ENCODE measurements around the gene ZCCHC14. TPM values are rescaled to one million over a fixed set of nuclear protein-coding genes. Genes with fewer than 3 reads are reported as not detected.

The ZCCHC14 gene
- total and polyA plus RNA-seq, 8 donors = 23.4 to 38.7 (median 31.4) TPM

DNA sequence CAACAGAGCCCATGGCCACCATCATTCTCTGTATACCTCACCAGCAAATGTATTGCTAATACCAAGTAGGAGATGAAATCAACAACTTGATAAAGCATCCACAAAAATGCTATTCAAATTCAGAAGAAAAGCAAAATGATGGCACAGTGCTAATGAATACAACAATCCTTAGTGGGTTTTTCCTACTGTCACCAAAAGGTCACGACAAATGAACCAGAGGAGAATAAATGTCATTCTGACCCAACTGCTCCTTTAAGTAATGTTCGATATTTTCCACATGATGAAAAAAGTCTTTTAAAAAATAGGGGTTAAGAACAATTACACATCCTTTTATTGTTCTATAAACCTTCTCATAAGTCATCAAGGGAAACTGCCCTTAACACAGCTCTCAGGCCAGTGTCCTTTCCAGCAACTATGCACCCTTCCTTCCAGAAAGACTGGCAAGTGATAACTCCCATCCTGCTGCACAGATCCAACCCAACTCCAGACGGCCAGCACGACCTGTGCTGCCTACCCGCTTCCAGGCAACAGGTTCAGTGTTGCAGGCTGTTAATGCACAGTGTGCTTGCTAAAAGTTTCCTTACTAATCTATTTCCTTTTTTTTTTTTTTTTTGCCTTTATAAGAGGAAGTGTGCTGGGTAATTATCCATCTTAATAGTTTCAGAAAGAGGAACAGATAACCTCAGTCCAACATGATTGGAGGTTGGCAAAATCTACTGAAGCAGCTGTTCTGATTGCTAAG is 124.6 kb downstream of the ZCCHC14 start:
- ATAC-seq (no peak), DNase-seq (peak in 1 of 4 donors; percentile 24)
- Histone ChIP-seq H3K36me3 (peaks cover 0 to 6% of the 10 kb centered on the region in 2 donors), H3K27me3 (no peaks in the 10 kb centered on the region), H3K4me3 (no peak overlapping the region), H3K27ac (no peak overlapping the region), H3K4me1 (peaks cover 4 to 21% of the 10 kb centered on the region in 2 donors), H3K9me3 (no peaks in the 10 kb centered on the region)
- TF ChIP-seq, protein P1, sequence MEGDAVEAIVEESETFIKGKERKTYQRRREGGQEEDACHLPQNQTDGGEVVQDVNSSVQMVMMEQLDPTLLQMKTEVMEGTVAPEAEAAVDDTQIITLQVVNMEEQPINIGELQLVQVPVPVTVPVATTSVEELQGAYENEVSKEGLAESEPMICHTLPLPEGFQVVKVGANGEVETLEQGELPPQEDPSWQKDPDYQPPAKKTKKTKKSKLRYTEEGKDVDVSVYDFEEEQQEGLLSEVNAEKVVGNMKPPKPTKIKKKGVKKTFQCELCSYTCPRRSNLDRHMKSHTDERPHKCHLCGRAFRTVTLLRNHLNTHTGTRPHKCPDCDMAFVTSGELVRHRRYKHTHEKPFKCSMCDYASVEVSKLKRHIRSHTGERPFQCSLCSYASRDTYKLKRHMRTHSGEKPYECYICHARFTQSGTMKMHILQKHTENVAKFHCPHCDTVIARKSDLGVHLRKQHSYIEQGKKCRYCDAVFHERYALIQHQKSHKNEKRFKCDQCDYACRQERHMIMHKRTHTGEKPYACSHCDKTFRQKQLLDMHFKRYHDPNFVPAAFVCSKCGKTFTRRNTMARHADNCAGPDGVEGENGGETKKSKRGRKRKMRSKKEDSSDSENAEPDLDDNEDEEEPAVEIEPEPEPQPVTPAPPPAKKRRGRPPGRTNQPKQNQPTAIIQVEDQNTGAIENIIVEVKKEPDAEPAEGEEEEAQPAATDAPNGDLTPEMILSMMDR (IDR thresholded peaks at IDR 0.05) = no peak
- intact Hi-C loops (cut with DNase I) = no loop called here

DNA sequence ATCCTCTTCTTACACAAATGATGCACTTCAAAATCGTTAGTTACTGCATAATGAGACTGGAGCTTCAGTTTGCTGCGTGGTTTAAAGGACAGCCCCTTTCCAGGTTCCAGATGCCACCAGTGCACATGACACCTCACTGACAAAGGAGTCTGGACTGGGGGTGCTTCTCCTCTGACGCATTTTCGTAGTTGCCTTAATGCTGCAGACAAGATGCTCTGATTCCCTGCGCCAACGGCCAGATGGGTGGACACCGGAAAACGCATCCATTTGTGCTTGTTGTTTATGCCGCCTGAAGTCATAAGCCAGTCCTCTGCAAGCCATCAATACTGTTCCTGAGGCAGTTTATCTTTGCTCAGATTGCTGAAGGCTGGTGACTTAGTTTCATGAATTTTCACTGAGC is 125.3 kb downstream of the ZCCHC14 start:
- Histone ChIP-seq H3K4me1 (peaks cover 4 to 21% of the 10 kb centered on the region in 2 donors), H3K27ac (no peak overlapping the region), H3K27me3 (no peaks in the 10 kb centered on the region), H3K36me3 (peaks cover 0 to 6% of the 10 kb centered on the region in 2 donors), H3K4me3 (no peak overlapping the region), H3K9me3 (no peaks in the 10 kb centered on the region)
- ATAC-seq (no peak), DNase-seq (peak in 1 of 4 donors; percentile 19)
- TF ChIP-seq, protein P1 (IDR thresholded peaks at IDR 0.05) = no peak
- intact Hi-C loops (cut with DNase I) = no loop called here

DNA sequence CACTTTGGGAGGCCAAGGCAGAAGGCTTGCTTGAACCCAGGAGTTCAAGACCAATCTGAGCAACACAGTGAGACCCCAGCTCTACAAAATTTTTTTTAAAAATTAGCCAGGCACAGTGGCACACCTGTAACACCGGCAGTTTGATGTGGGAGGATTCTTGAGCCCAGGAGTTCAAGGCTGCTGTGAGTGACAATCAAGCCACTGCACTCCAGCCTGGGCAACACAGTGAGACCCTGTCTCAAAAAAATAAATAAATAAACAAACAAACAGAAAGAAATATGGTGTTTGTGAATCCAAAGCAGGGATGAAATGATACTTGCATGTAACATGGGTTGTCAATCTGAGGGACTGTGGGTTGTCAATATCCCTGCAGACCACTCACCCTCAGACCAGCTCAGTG is 125.9 kb downstream of the ZCCHC14 start:
- Histone ChIP-seq H3K27me3 (no peaks in the 10 kb centered on the region), H3K9me3 (no peaks in the 10 kb centered on the region), H3K27ac (no peak overlapping the region), H3K4me1 (peaks cover 4 to 21% of the 10 kb centered on the region in 2 donors), H3K4me3 (no peak overlapping the region), H3K36me3 (peaks cover 0 to 7% of the 10 kb centered on the region in 2 donors)
- ATAC-seq = no peak
- intact Hi-C loops (cut with DNase I) = no loop called here
- no peak for DNase-seq
- TF ChIP-seq, protein P1 (IDR thresholded peaks at IDR 0.05) = no peak

DNA sequence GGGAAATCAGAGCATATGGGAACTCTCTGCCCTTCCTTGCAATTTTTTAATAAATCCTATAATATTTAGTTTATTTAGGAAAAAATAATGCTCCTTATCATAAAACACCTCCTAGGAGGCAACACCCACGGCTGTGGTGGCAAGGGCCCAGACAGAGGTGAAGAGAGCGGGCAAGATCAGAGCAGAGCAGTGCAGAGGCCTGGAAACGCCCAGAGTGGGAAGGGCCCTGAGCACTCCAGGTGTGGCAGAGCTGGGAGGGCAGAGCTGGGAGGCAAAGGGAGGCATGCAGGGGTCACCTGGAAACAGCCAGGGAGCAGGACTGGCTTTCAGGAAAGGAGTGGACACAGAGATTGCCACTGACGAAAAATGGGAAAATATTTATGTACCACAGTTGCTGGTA is 126.5 kb downstream of the ZCCHC14 start:
- ATAC-seq (no peak), DNase-seq (peak in 1 of 4 donors; percentile 34)
- Histone ChIP-seq H3K27me3 (no peaks in the 10 kb centered on the region), H3K4me1 (peaks cover 4 to 21% of the 10 kb centered on the region in 2 donors), H3K9me3 (no peaks in the 10 kb centered on the region), H3K27ac (no peak overlapping the region), H3K4me3 (no peak overlapping the region), H3K36me3 (peaks cover 0 to 13% of the 10 kb centered on the region in 2 donors)
- TF ChIP-seq, protein P1 (IDR thresholded peaks at IDR 0.05) = no peak
- intact Hi-C loops (cut with DNase I) = no loop called here

DNA sequence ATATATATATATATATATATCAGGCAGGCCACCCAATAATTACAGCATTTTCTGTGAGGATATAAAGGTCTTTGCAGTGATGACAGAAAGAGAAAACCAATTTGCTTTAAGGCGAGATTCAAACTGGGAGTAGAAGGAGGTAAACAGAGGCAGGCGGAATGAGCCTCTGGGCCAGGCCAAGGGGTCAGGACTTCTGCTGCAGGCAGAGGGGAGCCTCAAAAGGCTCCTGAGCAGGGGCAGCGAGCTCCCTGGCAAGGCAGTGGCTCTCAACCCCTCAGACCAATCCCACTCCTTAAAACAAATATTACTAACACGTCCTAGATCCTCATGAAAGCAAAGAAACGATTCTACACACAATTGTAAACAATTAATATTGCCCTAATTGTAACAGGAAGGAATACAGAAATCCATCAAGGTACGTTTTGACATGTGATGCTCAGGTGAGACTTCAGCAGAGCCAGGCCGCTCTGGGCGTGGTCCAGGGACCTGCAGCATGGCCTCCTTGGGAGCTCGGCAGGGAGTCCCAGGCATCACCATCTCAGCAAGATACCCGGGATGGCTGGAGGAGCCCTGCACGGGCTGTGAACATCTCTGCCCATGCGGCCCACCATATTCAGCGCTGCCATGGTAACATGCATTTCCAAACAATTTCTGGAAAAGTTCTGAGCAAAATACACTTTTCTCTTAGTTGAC is 127.7 kb downstream of the ZCCHC14 start:
- Histone ChIP-seq H3K27me3 (no peaks in the 10 kb centered on the region), H3K36me3 (peaks cover 0 to 22% of the 10 kb centered on the region in 2 donors), H3K9me3 (no peaks in the 10 kb centered on the region), H3K4me3 (no peak overlapping the region), H3K27ac (no peak overlapping the region), H3K4me1 (peaks cover 4 to 21% of the 10 kb centered on the region in 2 donors)
- ATAC-seq (no peak), DNase-seq (peak in 1 of 4 donors; percentile 70)
- TF ChIP-seq, protein P1 (IDR thresholded peaks at IDR 0.05) = no peak
- intact Hi-C loops (cut with DNase I) = no loop called here
